Liver (tissue), 9 donors: ENCODE data around the gene CACNA1B. TPM values are rescaled to one million over a fixed set of nuclear protein-coding genes. Genes with fewer than 3 reads are reported as not detected.

Source experiments
- DNase-seq: peaks from one replicate; pipeline ENCODE4 v3.0.0-alpha.2; 2017; ENCODE audit warnings: low spot score
- H3K27ac ChIP-seq, 2 donors: one replicate each; pipeline ENCODE4 v1.7.0; 2013; ENCODE audit warnings: inconsistent platforms in 2 of 2, low read length in 2 of 2, control low read depth in 1 of 2, low read depth in 1 of 2, mild to moderate bottlenecking in 1 of 2
- H3K27me3 ChIP-seq, 4 donors: one replicate each; pipeline versions ENCODE4 v1.6.1 to v1.7.0; 2013; ENCODE audit warnings: low read length in 3 of 4, inconsistent platforms in 1 of 4, mild to moderate bottlenecking in 1 of 4, moderate library complexity in 1 of 4; ENCODE audit not compliant: control insufficient read depth in 4 of 4, insufficient read depth in 4 of 4
- H3K36me3 ChIP-seq, 4 donors: one replicate each; pipeline versions ENCODE4 v1.6.1 to v1.7.0; 2013; ENCODE audit warnings: low read length in 3 of 4, mild to moderate bottlenecking in 3 of 4, low read depth in 1 of 4, moderate library complexity in 1 of 4; ENCODE audit not compliant: control insufficient read depth in 4 of 4, insufficient read depth in 3 of 4
- H3K4me1 ChIP-seq, 4 donors: one replicate each; pipeline versions ENCODE4 v1.6.1 to v1.7.0; 2013; ENCODE audit warnings: low read length in 3 of 4, mild to moderate bottlenecking in 3 of 4, moderate library complexity in 1 of 4; ENCODE audit not compliant: control insufficient read depth in 4 of 4, insufficient read depth in 4 of 4
- H3K4me3 ChIP-seq, 3 donors: one replicate each; pipeline versions ENCODE4 v1.6.1 to v1.7.0; 2013; ENCODE audit warnings: low read length in 3 of 3, control low read depth in 1 of 3, low read depth in 1 of 3, mild to moderate bottlenecking in 1 of 3
- H3K9ac ChIP-seq, 2 donors: one replicate each; pipeline ENCODE4 v1.7.0; 2013; ENCODE audit warnings: low read length in 2 of 2, mild to moderate bottlenecking in 2 of 2, moderate library complexity in 2 of 2, control low read depth in 1 of 2, low read depth in 1 of 2
- H3K9me3 ChIP-seq, 4 donors: one replicate each; pipeline versions ENCODE4 v1.6.1 to v1.7.0; 2013; ENCODE audit warnings: low read length in 3 of 4; ENCODE audit not compliant: control insufficient read depth in 4 of 4
- ATF3 ChIP-seq: IDR thresholded peaks from 2 replicates; pipeline ENCODE4 v1.6.1; 2016; ENCODE audit warnings: antibody characterized with exemption
- CTCF ChIP-seq: fragments of 150-350 bp; IDR thresholded peaks from 2 replicates; pipeline ENCODE4 v1.5.1; 2017; ENCODE audit warnings: improper control_type of control experiment, low read depth, low read length; ENCODE audit not compliant: missing input control
- FOXA1 ChIP-seq: IDR thresholded peaks from 2 replicates; pipeline ENCODE4 v1.6.1; 2016; ENCODE audit warnings: antibody characterized with exemption
- FOXA2 ChIP-seq: IDR thresholded peaks from 2 replicates; pipeline ENCODE4 v1.6.1; 2016; ENCODE audit warnings: antibody characterized with exemption
- GABPA ChIP-seq, 2 donors: IDR thresholded peaks in 1 of 2; conservative IDR thresholded peaks in 1 of 2; 2 replicates each; pipeline ENCODE4 v1.6.1; 2016; ENCODE audit warnings: antibody characterized with exemption in 2 of 2, mild to moderate bottlenecking in 1 of 2, moderate library complexity in 1 of 2
- HNF4A ChIP-seq, 2 donors: conservative IDR thresholded peaks; 2 replicates each; pipeline ENCODE4 v1.6.1; 2016; ENCODE audit warnings: antibody characterized with exemption in 2 of 2, mild to moderate bottlenecking in 2 of 2
- HNF4G ChIP-seq: IDR thresholded peaks from 2 replicates; pipeline ENCODE4 v1.6.1; 2016; ENCODE audit warnings: antibody characterized with exemption
- JUND ChIP-seq, 2 donors: IDR thresholded peaks; 2 replicates each; pipeline ENCODE4 v1.6.1; 2016; ENCODE audit warnings: antibody characterized with exemption in 2 of 2
- MAX ChIP-seq: IDR thresholded peaks from 2 replicates; pipeline ENCODE4 v1.6.1; 2016; ENCODE audit warnings: antibody characterized with exemption
- NR2F2 ChIP-seq: IDR thresholded peaks from 2 replicates; pipeline ENCODE4 v1.6.1; 2016; ENCODE audit warnings: antibody characterized with exemption
- RAD21 ChIP-seq, 2 donors: IDR thresholded peaks; 2 replicates each; pipeline ENCODE4 v1.6.1; 2016; ENCODE audit warnings: antibody characterized with exemption in 2 of 2, mild to moderate bottlenecking in 2 of 2
- REST ChIP-seq: IDR thresholded peaks from 2 replicates; pipeline ENCODE4 v1.6.1; 2016; ENCODE audit warnings: antibody characterized with exemption, mild to moderate bottlenecking
- SP1 ChIP-seq: IDR thresholded peaks from 2 replicates; pipeline ENCODE4 v1.6.1; 2018; ENCODE audit warnings: antibody characterized with exemption, mild to moderate bottlenecking
- TAF1 ChIP-seq: conservative IDR thresholded peaks from 2 replicates; pipeline ENCODE4 v1.6.1; 2016; ENCODE audit warnings: antibody characterized with exemption, mild to moderate bottlenecking
- YY1 ChIP-seq: IDR thresholded peaks from 2 replicates; pipeline ENCODE4 v1.6.1; 2016; ENCODE audit warnings: antibody characterized with exemption, mild to moderate bottlenecking
- WGBS: extraction: QIAGEN DNeasy Blood & Tissue Kit; methylation state at CpG from one replicate; pipeline ENCODE4 v1.1.7; 2013; 5-methylcytosine and 5-hydroxymethylcytosine counted together
- polyA plus RNA-seq, 2 donors: library from polyadenylated mRNA; stranded (reverse) in 1 of 2; unstranded in 1 of 2; fragments of 200-250 nt in 1 of 2; fragments of >200 nt in 1 of 2; fragmentation: Nextera tagmentation in 1 of 2; extraction: Ambion mirVana in 1 of 2; gene quantifications; one replicate each; pipeline versions ENCODE4 v1.2.1 to v1.2.3, GENCODE V29; 2013 to 2015
- total RNA-seq, 2 donors: library from RNA; depleted of rRNA; stranded (reverse); fragments of >200 nt; gene quantifications; one replicate each; pipeline ENCODE4 v1.2.3, GENCODE V29; 2014
- donor health status: healthy.
- donor health status: healthy.
- donor health status: healthy.
- donor health status: healthy.
- donor health status: healthy.

The CACNA1B gene
- total and polyA plus RNA-seq, 4 donors: under 0.01 to 0.05 TPM; not detected in 2

GRCh38 chr9:137892424-137893191 lies 15.0 kb downstream of the CACNA1B start:
- Histone ChIP-seq H3K9me3 (no peaks in the 10 kb centered on the region), H3K9ac (no peak overlapping the region), H3K4me1 (no peaks in the 10 kb centered on the region), H3K27me3 (peaks cover 0 to 2% (median 0%) of the 10 kb centered on the region in 4 donors), H3K27ac (no peak overlapping the region), H3K36me3 (no peaks in the 10 kb centered on the region), H3K4me3 (no peak overlapping the region)
- TF ChIP-seq NR2F2: no peak
- TF ChIP-seq CTCF: no peak
- TF ChIP-seq RAD21 (IDR thresholded peaks at IDR 0.05): no peak
- no peak for TF ChIP-seq FOXA1
- TF ChIP-seq FOXA2: no peak
- no peak for TF ChIP-seq ATF3
- no peak for TF ChIP-seq YY1
- TF ChIP-seq TAF1: no peak
- no peak for TF ChIP-seq JUND (IDR thresholded peaks at IDR 0.05)
- TF ChIP-seq HNF4A (conservative IDR thresholded peaks at IDR 0.05): no peak
- 78% methylated on average over 22 of the region's 22 CpGs for WGBS
- DNase-seq: no peak

- peaks cover 0 to 1% (median 0%) of the 10 kb centered on the region in 4 donors for H3K9me3 ChIP-seq
- 81% methylated on average over 5 of the region's 5 CpGs for WGBS
- H3K4me1 ChIP-seq: no peaks in the 10 kb centered on the region
- H3K9ac ChIP-seq: no peak overlapping the region
- no peaks in the 10 kb centered on the region for H3K36me3 ChIP-seq
- no peak overlapping the region for H3K27ac ChIP-seq
- no peak for DNase-seq
- peaks cover 0 to 2% (median 0%) of the 10 kb centered on the region in 4 donors for H3K27me3 ChIP-seq
- no peak for TF ChIP-seq FOXA2
- no peak for TF ChIP-seq SP1
- TF ChIP-seq CTCF: no peak
- no peak for TF ChIP-seq RAD21 (IDR thresholded peaks at IDR 0.05)
- TF ChIP-seq YY1: no peak
- TF ChIP-seq REST: no peak
- TF ChIP-seq MAX: no peak
- TF ChIP-seq HNF4G: no peak
- no peak for TF ChIP-seq GABPA (IDR thresholded peaks at IDR 0.05 in 1 of 2, conservative IDR thresholded peaks at IDR 0.05 in 1 of 2)
- TF ChIP-seq JUND (IDR thresholded peaks at IDR 0.05): no peak
- no peak for TF ChIP-seq NR2F2
- H3K4me3 ChIP-seq: no peak overlapping the region
These were observed 16.1 kb downstream of the CACNA1B start for GRCh38 chr9:137893670-137894069.
